Neural cell (in vitro differentiated cells): ENCODE measurements around the gene TOGARAM2. TPM values are rescaled to one million over a fixed set of nuclear protein-coding genes. Genes with fewer than 3 reads are reported as not detected.

Experiments used
- H2AFZ ChIP-seq: fragments of 200-600, 300-800 bp; sonication (generic), shearing (Covaris generic); 2 replicates; pipeline ENCODE4 v1.6.0; 2014; ENCODE audit warnings: low read depth, mild to moderate bottlenecking, antibody characterized with exemption, low read length, moderate library complexity
- H3F3A ChIP-seq: fragments of 200-600 bp; shearing (Covaris generic); 2 replicates; pipeline ENCODE4 v1.6.1; 2016; ENCODE audit warnings: mild to moderate bottlenecking, moderate library complexity, mixed read lengths, antibody characterized with exemption, low read length; ENCODE audit not compliant: insufficient read depth, poor library complexity, severe bottlenecking
- H3K27ac ChIP-seq: fragments of 200-600, 300-800 bp; sonication (generic), shearing (Covaris generic); 2 replicates; pipeline ENCODE4 v1.5.1; 2014; ENCODE audit warnings: mild to moderate bottlenecking, low read length, moderate library complexity
- H3K27me3 ChIP-seq: fragments of 300-800, 200-600 bp; sonication (generic), shearing (Covaris generic); 2 replicates; pipeline ENCODE4 v1.6.0; 2014; ENCODE audit warnings: mild to moderate bottlenecking, low read depth, low read length, moderate library complexity; ENCODE audit not compliant: insufficient read depth
- H3K36me3 ChIP-seq: fragments of 300-800, 200-600 bp; sonication (generic), shearing (Covaris generic); 2 replicates; pipeline ENCODE4 v1.5.1; 2014; ENCODE audit warnings: mild to moderate bottlenecking, antibody characterized with exemption, low read length, moderate library complexity; ENCODE audit not compliant: insufficient read depth
- H3K4me2 ChIP-seq: fragments of 300-800, 200-600 bp; sonication (generic), shearing (Covaris generic); 2 replicates; pipeline ENCODE4 v1.6.0; 2014; ENCODE audit warnings: mild to moderate bottlenecking, low read length
- H3K4me3 ChIP-seq: fragments of 300-800, 200-600 bp; sonication (generic), shearing (Covaris generic); 2 replicates; pipeline ENCODE4 v1.5.1; 2014; ENCODE audit warnings: mild to moderate bottlenecking, low read length, moderate library complexity
- H3K79me2 ChIP-seq: fragments of 200-600 bp; shearing (Covaris generic); replicated peaks from 2 replicates; pipeline ENCODE4 v1.6.0; 2014; ENCODE audit warnings: mild to moderate bottlenecking, low read length, moderate library complexity; ENCODE audit not compliant: insufficient read depth
- H3K9ac ChIP-seq: fragments of 300-800, 200-600 bp; sonication (generic), shearing (Covaris generic); 2 replicates; pipeline ENCODE4 v1.6.1; 2016; ENCODE audit warnings: mild to moderate bottlenecking, low read length, mixed read lengths
- H3K9me2 ChIP-seq: fragments of 200-600 bp; shearing (Covaris generic); 2 replicates; pipeline ENCODE4 v1.6.1; 2016; ENCODE audit warnings: mild to moderate bottlenecking, low read length, mixed read lengths; ENCODE audit not compliant: insufficient read depth
- H3K9me3 ChIP-seq: fragments of 200-600, 300-800 bp; sonication (generic), shearing (Covaris generic); 2 replicates; pipeline ENCODE4 v1.6.1; 2016; ENCODE audit warnings: mild to moderate bottlenecking, mixed run types, low read length, moderate library complexity, mixed read lengths
- H4K20me1 ChIP-seq: fragments of 200-600 bp; shearing (Covaris generic); 2 replicates; pipeline ENCODE4 v1.6.1; 2016; ENCODE audit warnings: mild to moderate bottlenecking, mixed run types; ENCODE audit not compliant: insufficient read depth
- EP300 ChIP-seq: fragments of 450-650 bp; conservative IDR thresholded peaks from 2 replicates; pipeline ENCODE4 v1.6.1; 2014; ENCODE audit warnings: antibody characterized with exemption, mild to moderate bottlenecking, moderate library complexity; ENCODE audit not compliant: poor library complexity, severe bottlenecking
- EZH2 ChIP-seq: fragments of 200-600, 300-800 bp; shearing (Covaris generic), sonication (generic); IDR thresholded peaks from 2 replicates; pipeline ENCODE4 v1.6.1; 2014; ENCODE audit warnings: antibody characterized with exemption, low read length, borderline replicate concordance, mild to moderate bottlenecking; ENCODE audit not compliant: insufficient read depth, poor library complexity, severe bottlenecking
- MXI1 ChIP-seq: fragments of 450-650 bp; conservative IDR thresholded peaks from 2 replicates; pipeline ENCODE4 v1.6.1; 2014; ENCODE audit warnings: antibody characterized with exemption, mild to moderate bottlenecking; ENCODE audit not compliant: poor library complexity, severe bottlenecking
- POLR2AphosphoS5 ChIP-seq: IDR thresholded peaks from 2 replicates; pipeline ENCODE4 v1.6.1; 2012
- RAD21 ChIP-seq: fragments of 450-650 bp; conservative IDR thresholded peaks from 2 replicates; pipeline ENCODE4 v1.6.1; 2014; ENCODE audit warnings: antibody characterized with exemption, mild to moderate bottlenecking, moderate library complexity
- SMC3 ChIP-seq: fragments of 450-650 bp; conservative IDR thresholded peaks from 2 replicates; pipeline ENCODE4 v1.6.1; 2014; ENCODE audit warnings: antibody characterized with exemption, mild to moderate bottlenecking, moderate library complexity; ENCODE audit not compliant: poor library complexity
- TAF1 ChIP-seq: IDR thresholded peaks from 2 replicates; pipeline ENCODE4 v1.6.1; 2012; ENCODE audit warnings: low read depth
- polyA plus RNA-seq: library from polyadenylated mRNA; depleted of rRNA; stranded (reverse); fragments of >200 nt; gene quantifications from 2 replicates; pipeline ENCODE4 v1.2.3, GENCODE V29; 2014
- TF ChIP-seq, protein P1 (sequence below): IDR thresholded peaks from 2 replicates; pipeline ENCODE4 v1.6.1; 2012; ENCODE audit warnings: borderline replicate concordance
- TF ChIP-seq, protein P2 (sequence below): fragments of 450-650 bp; IDR thresholded peaks from 2 replicates; pipeline ENCODE4 v1.5.1; 2014; ENCODE audit warnings: antibody characterized with exemption, mild to moderate bottlenecking, moderate library complexity; ENCODE audit not compliant: poor library complexity, severe bottlenecking

The TOGARAM2 gene
- polyA plus RNA-seq, 1 donor from 2014 or later, result 0.10 TPM

DNA sequence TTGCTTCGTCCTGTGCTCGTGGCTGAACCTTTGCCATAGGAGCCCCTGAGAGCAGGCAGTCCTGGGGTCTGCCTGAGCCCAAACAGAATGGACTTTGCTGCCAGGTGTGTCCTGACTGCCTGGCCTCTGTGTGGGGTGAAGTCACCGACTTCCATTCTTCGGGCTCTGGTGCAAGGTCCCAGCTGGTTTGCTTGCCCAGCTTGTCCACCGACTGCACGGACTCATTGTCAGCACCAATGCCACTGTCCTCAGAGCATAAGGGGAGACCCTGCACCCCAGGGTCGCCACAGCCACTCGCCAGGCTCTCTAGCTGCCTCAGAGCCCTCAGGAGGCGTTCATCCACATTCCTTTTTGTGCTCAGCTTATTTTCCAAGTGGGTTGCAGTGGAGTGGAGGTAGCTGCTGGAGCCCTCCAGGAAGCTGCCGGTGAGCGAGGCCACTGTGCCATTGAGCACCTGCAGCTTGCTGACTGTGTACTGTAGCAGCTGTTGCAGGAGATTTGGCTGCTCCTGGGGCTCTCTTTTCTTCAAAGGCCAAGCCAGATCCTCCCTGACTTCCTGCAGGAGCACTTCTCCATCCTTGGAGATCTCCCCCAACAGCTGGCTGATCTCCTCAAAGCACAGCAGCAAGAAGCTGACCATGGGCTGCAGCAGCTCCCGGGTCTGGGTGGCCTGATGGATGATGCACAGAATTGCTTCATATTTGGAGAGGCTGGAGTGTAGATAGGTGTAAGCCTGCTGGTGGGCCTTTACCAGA lies 92.0 kb downstream of the TOGARAM2 start:
- no peaks in the 10 kb centered on the region for H3K27me3 ChIP-seq
- no peaks in the 10 kb centered on the region for H3F3A ChIP-seq
- TF ChIP-seq, protein P1, sequence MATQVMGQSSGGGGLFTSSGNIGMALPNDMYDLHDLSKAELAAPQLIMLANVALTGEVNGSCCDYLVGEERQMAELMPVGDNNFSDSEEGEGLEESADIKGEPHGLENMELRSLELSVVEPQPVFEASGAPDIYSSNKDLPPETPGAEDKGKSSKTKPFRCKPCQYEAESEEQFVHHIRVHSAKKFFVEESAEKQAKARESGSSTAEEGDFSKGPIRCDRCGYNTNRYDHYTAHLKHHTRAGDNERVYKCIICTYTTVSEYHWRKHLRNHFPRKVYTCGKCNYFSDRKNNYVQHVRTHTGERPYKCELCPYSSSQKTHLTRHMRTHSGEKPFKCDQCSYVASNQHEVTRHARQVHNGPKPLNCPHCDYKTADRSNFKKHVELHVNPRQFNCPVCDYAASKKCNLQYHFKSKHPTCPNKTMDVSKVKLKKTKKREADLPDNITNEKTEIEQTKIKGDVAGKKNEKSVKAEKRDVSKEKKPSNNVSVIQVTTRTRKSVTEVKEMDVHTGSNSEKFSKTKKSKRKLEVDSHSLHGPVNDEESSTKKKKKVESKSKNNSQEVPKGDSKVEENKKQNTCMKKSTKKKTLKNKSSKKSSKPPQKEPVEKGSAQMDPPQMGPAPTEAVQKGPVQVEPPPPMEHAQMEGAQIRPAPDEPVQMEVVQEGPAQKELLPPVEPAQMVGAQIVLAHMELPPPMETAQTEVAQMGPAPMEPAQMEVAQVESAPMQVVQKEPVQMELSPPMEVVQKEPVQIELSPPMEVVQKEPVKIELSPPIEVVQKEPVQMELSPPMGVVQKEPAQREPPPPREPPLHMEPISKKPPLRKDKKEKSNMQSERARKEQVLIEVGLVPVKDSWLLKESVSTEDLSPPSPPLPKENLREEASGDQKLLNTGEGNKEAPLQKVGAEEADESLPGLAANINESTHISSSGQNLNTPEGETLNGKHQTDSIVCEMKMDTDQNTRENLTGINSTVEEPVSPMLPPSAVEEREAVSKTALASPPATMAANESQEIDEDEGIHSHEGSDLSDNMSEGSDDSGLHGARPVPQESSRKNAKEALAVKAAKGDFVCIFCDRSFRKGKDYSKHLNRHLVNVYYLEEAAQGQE, result no peak
- no peak for TF ChIP-seq RAD21
- no peak overlapping the region for H3K4me2 ChIP-seq
- H3K4me3 ChIP-seq, result no peak overlapping the region
- no peaks in the 10 kb centered on the region for H3K79me2 ChIP-seq
- no peak overlapping the region for H3K9ac ChIP-seq
- H4K20me1 ChIP-seq, result no peaks in the 10 kb centered on the region
- no peak overlapping the region for H3K27ac ChIP-seq
- no peaks in the 10 kb centered on the region for H3K36me3 ChIP-seq
- H3K9me2 ChIP-seq, result no peaks in the 10 kb centered on the region
- no peaks in the 10 kb centered on the region for H3K9me3 ChIP-seq
- no peak overlapping the region for H2AFZ ChIP-seq

DNA sequence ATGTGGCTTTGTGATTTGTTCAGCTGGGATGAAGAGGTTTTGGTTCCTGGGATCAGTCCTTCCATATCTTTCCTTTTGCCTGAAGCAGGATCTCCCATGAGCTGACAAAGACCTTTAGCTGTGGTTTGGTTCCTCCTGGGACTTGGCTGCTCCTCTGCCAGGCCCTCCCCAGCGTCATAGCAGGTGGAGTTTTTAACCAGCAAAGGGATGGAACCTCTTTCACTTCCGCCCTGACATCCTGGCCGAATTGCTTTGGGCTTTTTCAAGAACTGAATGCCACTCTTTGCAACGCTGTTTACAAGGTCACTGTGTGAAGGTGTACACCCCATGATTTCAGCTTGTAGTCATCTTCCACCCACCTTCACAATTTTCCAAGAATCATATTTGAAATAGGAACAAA lies 92.8 kb downstream of the TOGARAM2 start:
- no peak overlapping the region for H2AFZ ChIP-seq

More for the DNA sequence above, 92.8 kb downstream of the TOGARAM2 start:
- Histone ChIP-seq H3K36me3 (no peaks in the 10 kb centered on the region), H3K79me2 (no peaks in the 10 kb centered on the region), H3K9me3 (no peaks in the 10 kb centered on the region), H3K27ac (no peak overlapping the region), H3F3A (no peaks in the 10 kb centered on the region), H3K4me2 (no peak overlapping the region), H3K4me3 (no peak overlapping the region), H3K9me2 (no peaks in the 10 kb centered on the region), H3K27me3 (no peaks in the 10 kb centered on the region), H4K20me1 (no peaks in the 10 kb centered on the region), H3K9ac (no peak overlapping the region)
- no peak for TF ChIP-seq TAF1
- TF ChIP-seq RAD21, result no peak
- no peak for TF ChIP-seq MXI1
- TF ChIP-seq POLR2AphosphoS5, result no peak
- no peak for TF ChIP-seq SMC3
- TF ChIP-seq, protein P2, sequence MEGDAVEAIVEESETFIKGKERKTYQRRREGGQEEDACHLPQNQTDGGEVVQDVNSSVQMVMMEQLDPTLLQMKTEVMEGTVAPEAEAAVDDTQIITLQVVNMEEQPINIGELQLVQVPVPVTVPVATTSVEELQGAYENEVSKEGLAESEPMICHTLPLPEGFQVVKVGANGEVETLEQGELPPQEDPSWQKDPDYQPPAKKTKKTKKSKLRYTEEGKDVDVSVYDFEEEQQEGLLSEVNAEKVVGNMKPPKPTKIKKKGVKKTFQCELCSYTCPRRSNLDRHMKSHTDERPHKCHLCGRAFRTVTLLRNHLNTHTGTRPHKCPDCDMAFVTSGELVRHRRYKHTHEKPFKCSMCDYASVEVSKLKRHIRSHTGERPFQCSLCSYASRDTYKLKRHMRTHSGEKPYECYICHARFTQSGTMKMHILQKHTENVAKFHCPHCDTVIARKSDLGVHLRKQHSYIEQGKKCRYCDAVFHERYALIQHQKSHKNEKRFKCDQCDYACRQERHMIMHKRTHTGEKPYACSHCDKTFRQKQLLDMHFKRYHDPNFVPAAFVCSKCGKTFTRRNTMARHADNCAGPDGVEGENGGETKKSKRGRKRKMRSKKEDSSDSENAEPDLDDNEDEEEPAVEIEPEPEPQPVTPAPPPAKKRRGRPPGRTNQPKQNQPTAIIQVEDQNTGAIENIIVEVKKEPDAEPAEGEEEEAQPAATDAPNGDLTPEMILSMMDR, result no peak
- TF ChIP-seq, protein P1, result no peak
- no peak for TF ChIP-seq EP300
- TF ChIP-seq EZH2, result no peak
